Breast epithelium (tissue), 3 donors: ENCODE measurements around the gene ANKRD23.

Source experiments
- POLR2A ChIP-seq: fragments of 450-650 bp; IDR thresholded peaks from one replicate; pipeline ENCODE4 v1.6.1; 2016; ENCODE audit warnings: antibody characterized with exemption, mild to moderate bottlenecking, moderate library complexity
- POLR2AphosphoS5 ChIP-seq, 3 donors: sonication (generic); formaldehyde crosslinking; IDR thresholded peaks; one replicate each; pipeline ENCODE4 v1.6.1; 2017; ENCODE audit warnings: antibody characterized with exemption in 3 of 3
- TF ChIP-seq, protein P1 (sequence below), 3 donors: fragments of 450-650 bp; IDR thresholded peaks; one replicate each; pipeline ENCODE4 v1.5.1; 2016 to 2017; ENCODE audit warnings: antibody characterized with exemption in 3 of 3, mild to moderate bottlenecking in 3 of 3, moderate library complexity in 3 of 3

GRCh38 chr2:96797066-96797625, 46.7 kb downstream of the ANKRD23 start:
- TF ChIP-seq POLR2A (no peak), POLR2AphosphoS5 (IDR thresholded peaks at IDR 0.05) (no peak)
- TF ChIP-seq, protein P1, sequence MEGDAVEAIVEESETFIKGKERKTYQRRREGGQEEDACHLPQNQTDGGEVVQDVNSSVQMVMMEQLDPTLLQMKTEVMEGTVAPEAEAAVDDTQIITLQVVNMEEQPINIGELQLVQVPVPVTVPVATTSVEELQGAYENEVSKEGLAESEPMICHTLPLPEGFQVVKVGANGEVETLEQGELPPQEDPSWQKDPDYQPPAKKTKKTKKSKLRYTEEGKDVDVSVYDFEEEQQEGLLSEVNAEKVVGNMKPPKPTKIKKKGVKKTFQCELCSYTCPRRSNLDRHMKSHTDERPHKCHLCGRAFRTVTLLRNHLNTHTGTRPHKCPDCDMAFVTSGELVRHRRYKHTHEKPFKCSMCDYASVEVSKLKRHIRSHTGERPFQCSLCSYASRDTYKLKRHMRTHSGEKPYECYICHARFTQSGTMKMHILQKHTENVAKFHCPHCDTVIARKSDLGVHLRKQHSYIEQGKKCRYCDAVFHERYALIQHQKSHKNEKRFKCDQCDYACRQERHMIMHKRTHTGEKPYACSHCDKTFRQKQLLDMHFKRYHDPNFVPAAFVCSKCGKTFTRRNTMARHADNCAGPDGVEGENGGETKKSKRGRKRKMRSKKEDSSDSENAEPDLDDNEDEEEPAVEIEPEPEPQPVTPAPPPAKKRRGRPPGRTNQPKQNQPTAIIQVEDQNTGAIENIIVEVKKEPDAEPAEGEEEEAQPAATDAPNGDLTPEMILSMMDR (IDR thresholded peaks at IDR 0.05): no peak
